Measurements from ENCODE around the gene TUBGCP3. TPM values are rescaled to one million over a fixed set of nuclear protein-coding genes. Genes with fewer than 3 reads are reported as not detected.

Gene TUBGCP3
- total RNA-seq, 1 donor from 2014 or later, result 14.0 TPM

DNA sequence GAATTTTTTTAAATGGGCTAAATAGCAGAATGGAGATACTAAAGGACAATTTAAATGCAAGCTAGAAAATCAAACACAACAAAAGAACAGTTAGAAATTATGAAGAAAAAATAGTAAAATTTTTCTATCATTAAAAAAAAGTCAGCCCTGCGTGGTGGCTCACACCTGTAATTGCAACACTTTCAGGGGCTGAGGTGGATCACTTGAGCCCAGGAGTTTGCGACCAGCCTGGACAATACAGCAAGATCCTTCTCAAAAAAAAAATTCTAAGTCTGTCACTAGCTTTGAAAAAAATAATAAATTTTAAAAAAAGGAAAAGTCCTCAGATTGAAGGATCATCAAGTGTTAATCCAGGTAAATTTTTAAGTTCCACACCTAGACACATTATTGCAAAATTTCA, 7.7 kb downstream of the TUBGCP3 start:
- no peak overlapping the region for H2AFZ ChIP-seq (ENCODE audit: low read depth, low read length)
- no peaks in the 10 kb centered on the region for H3K4me1 ChIP-seq (ENCODE audit: insufficient read depth, low read length)
- FAIRE-seq (no peak), DNase-seq (ENCODE audit: low read depth) (no peak)
- no peak overlapping the region for H3K27ac ChIP-seq (ENCODE audit: low read depth, low read length)
- no peak overlapping the region for H3K9ac ChIP-seq (ENCODE audit: low read length)
- Mint-ChIP-seq H3K27ac (ENCODE audit: unreplicated experiment) (no peak overlapping the region), H3K4me1 (ENCODE audit: low read depth, unreplicated experiment) (peaks cover 5% of the 10 kb centered on the region), H3K36me3 (ENCODE audit: low read depth, unreplicated experiment) (peaks cover 8% of the 10 kb centered on the region), H3K9me3 (ENCODE audit: unreplicated experiment) (peaks cover 12% of the 10 kb centered on the region), H3K27me3 (ENCODE audit: low read depth, unreplicated experiment) (no peaks in the 10 kb centered on the region), H3K4me3 (ENCODE audit: unreplicated experiment) (no peak overlapping the region)
- peaks cover 94% of the 10 kb centered on the region for H3K79me2 ChIP-seq (ENCODE audit: insufficient read depth, low read length)
- H3K4me2 ChIP-seq (ENCODE audit: low read length), result no peak overlapping the region
- H3K9me3 ChIP-seq (ENCODE audit: insufficient read depth, low read depth, low read length), result no peaks in the 10 kb centered on the region
- H4K20me1 ChIP-seq (ENCODE audit: insufficient read depth, low read length), result peaks cover 39% of the 10 kb centered on the region
- no peak overlapping the region for H3K4me3 ChIP-seq (ENCODE audit: insufficient read depth, low read depth, low read length)
- no peaks in the 10 kb centered on the region for H3K36me3 ChIP-seq (ENCODE audit: insufficient read depth, low read length)
- TF ChIP-seq EZH2 (IDR thresholded peaks at IDR 0.05; ENCODE audit: insufficient read depth, low read length), result no peak
- TF ChIP-seq, protein P1, sequence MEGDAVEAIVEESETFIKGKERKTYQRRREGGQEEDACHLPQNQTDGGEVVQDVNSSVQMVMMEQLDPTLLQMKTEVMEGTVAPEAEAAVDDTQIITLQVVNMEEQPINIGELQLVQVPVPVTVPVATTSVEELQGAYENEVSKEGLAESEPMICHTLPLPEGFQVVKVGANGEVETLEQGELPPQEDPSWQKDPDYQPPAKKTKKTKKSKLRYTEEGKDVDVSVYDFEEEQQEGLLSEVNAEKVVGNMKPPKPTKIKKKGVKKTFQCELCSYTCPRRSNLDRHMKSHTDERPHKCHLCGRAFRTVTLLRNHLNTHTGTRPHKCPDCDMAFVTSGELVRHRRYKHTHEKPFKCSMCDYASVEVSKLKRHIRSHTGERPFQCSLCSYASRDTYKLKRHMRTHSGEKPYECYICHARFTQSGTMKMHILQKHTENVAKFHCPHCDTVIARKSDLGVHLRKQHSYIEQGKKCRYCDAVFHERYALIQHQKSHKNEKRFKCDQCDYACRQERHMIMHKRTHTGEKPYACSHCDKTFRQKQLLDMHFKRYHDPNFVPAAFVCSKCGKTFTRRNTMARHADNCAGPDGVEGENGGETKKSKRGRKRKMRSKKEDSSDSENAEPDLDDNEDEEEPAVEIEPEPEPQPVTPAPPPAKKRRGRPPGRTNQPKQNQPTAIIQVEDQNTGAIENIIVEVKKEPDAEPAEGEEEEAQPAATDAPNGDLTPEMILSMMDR (IDR thresholded peaks at IDR 0.05; ENCODE audit: insufficient read depth, low read depth, low read length), result no peak
- no peaks in the 10 kb centered on the region for H3K27me3 ChIP-seq (ENCODE audit: insufficient read depth, low read length)

GRCh38 chr13:112579310-112579843, 8.6 kb downstream of the TUBGCP3 start:
- H3K27ac Mint-ChIP-seq (ENCODE audit: unreplicated experiment), result no peak overlapping the region
- H3K4me1 Mint-ChIP-seq (ENCODE audit: low read depth, unreplicated experiment), result peaks cover 10% of the 10 kb centered on the region
- DNase-seq (ENCODE audit: low read depth) (no peak), FAIRE-seq (no peak)
- H3K27ac ChIP-seq (ENCODE audit: low read depth, low read length), result no peak overlapping the region
- H3K36me3 ChIP-seq (ENCODE audit: insufficient read depth, low read length), result no peaks in the 10 kb centered on the region
- H3K4me1 ChIP-seq (ENCODE audit: insufficient read depth, low read length), result no peaks in the 10 kb centered on the region
- H2AFZ ChIP-seq (ENCODE audit: low read depth, low read length), result no peak overlapping the region
- peaks cover 48% of the 10 kb centered on the region for H4K20me1 ChIP-seq (ENCODE audit: insufficient read depth, low read length)
- H3K27me3 Mint-ChIP-seq (ENCODE audit: low read depth, unreplicated experiment), result no peaks in the 10 kb centered on the region
- peaks cover 94% of the 10 kb centered on the region for H3K79me2 ChIP-seq (ENCODE audit: insufficient read depth, low read length)
- H3K36me3 Mint-ChIP-seq (ENCODE audit: low read depth, unreplicated experiment), result peaks cover 8% of the 10 kb centered on the region
- no peak overlapping the region for H3K9ac ChIP-seq (ENCODE audit: low read length)
- no peak overlapping the region for H3K4me3 Mint-ChIP-seq (ENCODE audit: unreplicated experiment)
- no peak overlapping the region for H3K4me3 ChIP-seq (ENCODE audit: insufficient read depth, low read depth, low read length)
- H3K27me3 ChIP-seq (ENCODE audit: insufficient read depth, low read length), result no peaks in the 10 kb centered on the region
- H3K9me3 Mint-ChIP-seq (ENCODE audit: unreplicated experiment), result peaks cover 12% of the 10 kb centered on the region
- no peak overlapping the region for H3K4me2 ChIP-seq (ENCODE audit: low read length)
- H3K9me3 ChIP-seq (ENCODE audit: insufficient read depth, low read depth, low read length), result no peaks in the 10 kb centered on the region
- TF ChIP-seq EZH2 (IDR thresholded peaks at IDR 0.05; ENCODE audit: insufficient read depth, low read length), result no peak
- TF ChIP-seq, protein P1 (IDR thresholded peaks at IDR 0.05; ENCODE audit: insufficient read depth, low read depth, low read length), result no peak

- Mint-ChIP-seq H3K9me3 (ENCODE audit: unreplicated experiment) (peaks cover 12% of the 10 kb centered on the region), H3K36me3 (ENCODE audit: low read depth, unreplicated experiment) (peaks cover 8% of the 10 kb centered on the region), H3K4me3 (ENCODE audit: unreplicated experiment) (no peak overlapping the region), H3K27ac (ENCODE audit: unreplicated experiment) (peak overlapping the region; percentile 14), H3K27me3 (ENCODE audit: low read depth, unreplicated experiment) (no peaks in the 10 kb centered on the region), H3K4me1 (ENCODE audit: low read depth, unreplicated experiment) (peaks cover 13% of the 10 kb centered on the region)
- Histone ChIP-seq H3K27ac (ENCODE audit: low read depth, low read length) (no peak overlapping the region), H3K4me1 (ENCODE audit: insufficient read depth, low read length) (no peaks in the 10 kb centered on the region), H3K36me3 (ENCODE audit: insufficient read depth, low read length) (no peaks in the 10 kb centered on the region), H3K79me2 (ENCODE audit: insufficient read depth, low read length) (peaks cover 93% of the 10 kb centered on the region), H3K9ac (ENCODE audit: low read length) (no peak overlapping the region), H3K4me2 (ENCODE audit: low read length) (no peak overlapping the region), H3K9me3 (ENCODE audit: insufficient read depth, low read depth, low read length) (no peaks in the 10 kb centered on the region), H2AFZ (ENCODE audit: low read depth, low read length) (no peak overlapping the region), H3K4me3 (ENCODE audit: insufficient read depth, low read depth, low read length) (no peak overlapping the region), H4K20me1 (ENCODE audit: insufficient read depth, low read length) (peaks cover 54% of the 10 kb centered on the region), H3K27me3 (ENCODE audit: insufficient read depth, low read length) (no peaks in the 10 kb centered on the region)
- FAIRE-seq, result no peak
- TF ChIP-seq EZH2 (IDR thresholded peaks at IDR 0.05; ENCODE audit: insufficient read depth, low read length), result no peak
- TF ChIP-seq, protein P1 (IDR thresholded peaks at IDR 0.05; ENCODE audit: insufficient read depth, low read depth, low read length), result no peak
- no peak for DNase-seq (ENCODE audit: low read depth)
Observed at GRCh38 chr13:112576768-112577167, 11.2 kb downstream of the TUBGCP3 start.
